HG03521 (cell line): ENCODE measurements around the gene ZNF789.
"Not testable (repeated sequence)": the region's sequence is repeated elsewhere in the genome, so short reads cannot be mapped to it uniquely, and the experiment has no call there.

ENCODE experiments used
- ATAC-seq: cut with Tn5 transposase; IDR thresholded peaks from one replicate; pipeline ENCODE4 v1.9.1; 2021; ENCODE audit warnings: mild to moderate bottlenecking, moderate library complexity; ENCODE audit not compliant: unreplicated experiment

The ZNF789 gene

GRCh38 chr7:99501236-99501635 lies 28.5 kb downstream of the ZNF789 start:
- not testable (repeated sequence) for ATAC-seq

- no peak for ATAC-seq
Measured at GRCh38 chr7:99504281-99504602, 31.6 kb downstream of the ZNF789 start.

GRCh38 chr7:99504603-99505323 lies 32.1 kb downstream of the ZNF789 start, which contains the start of gene ZKSCAN5:
ZKSCAN5 (plus strand) TSS chr7:99504662; CDS start chr7:99506045, 1,383 bp downstream.
- peak; percentile 72 for ATAC-seq

- ATAC-seq = no peak
Measured at GRCh38 chr7:99505324-99505662, 32.6 kb downstream of the ZNF789 start.

GRCh38 chr7:99514050-99514449 lies 41.4 kb downstream of the ZNF789 start:
- ATAC-seq = no peak

GRCh38 chr7:99521399-99521798 lies 48.7 kb downstream of the ZNF789 start:
- no peak for ATAC-seq

- ATAC-seq = no peak
Measured at GRCh38 chr7:99525713-99526440, 53.2 kb downstream of the ZNF789 start.

- ATAC-seq = no peak
Measured at GRCh38 chr7:99531354-99531765, 58.7 kb downstream of the ZNF789 start.

GRCh38 chr7:99535667-99536066 lies 63.0 kb downstream of the ZNF789 start:
- no peak for ATAC-seq
